Mammary epithelial cell (primary cell): ENCODE results near the gene MS4A5.

Experiments
- CTCF ChIP-seq, 2 donors: IDR thresholded peaks in 1 of 2; conservative IDR thresholded peaks in 1 of 2; 2 replicates each; pipeline ENCODE4 v1.5.1; 2011 to 2012; ENCODE audit warnings: inconsistent platforms in 2 of 2, low read length in 2 of 2, mild to moderate bottlenecking in 2 of 2, control low read depth in 1 of 2, low read depth in 1 of 2; ENCODE audit not compliant: insufficient read depth in 1 of 2; ENCODE audit errors: extremely low read depth in 1 of 2
- EZH2 ChIP-seq: IDR thresholded peaks from 2 replicates; pipeline ENCODE4 v1.6.1; 2012; ENCODE audit warnings: low read length, inconsistent platforms, borderline replicate concordance

- TF ChIP-seq CTCF (conservative IDR thresholded peaks at IDR 0.05 in 1 of 2, IDR thresholded peaks at IDR 0.05 in 1 of 2; ENCODE audit: extremely low read depth in 1 of 2, insufficient read depth in 1 of 2, low read depth in 1 of 2, low read length in 2 of 2) (no peak), EZH2 (no peak)
Measured at GRCh38 chr11:60396799-60397198, 32.6 kb upstream of the MS4A5 start.
